Neural cell (in vitro differentiated cells): ENCODE data around the gene RAB17. TPM values are rescaled to one million over a fixed set of nuclear protein-coding genes. Genes with fewer than 3 reads are reported as not detected.

Experiments used
- H2AFZ ChIP-seq: fragments of 200-600, 300-800 bp; sonication (generic), shearing (Covaris generic); 2 replicates; pipeline ENCODE4 v1.6.0; 2014; ENCODE audit warnings: low read depth, mild to moderate bottlenecking, antibody characterized with exemption, low read length, moderate library complexity
- H3F3A ChIP-seq: fragments of 200-600 bp; shearing (Covaris generic); 2 replicates; pipeline ENCODE4 v1.6.1; 2016; ENCODE audit warnings: mild to moderate bottlenecking, moderate library complexity, mixed read lengths, antibody characterized with exemption, low read length; ENCODE audit not compliant: insufficient read depth, poor library complexity, severe bottlenecking
- H3K27ac ChIP-seq: fragments of 200-600, 300-800 bp; sonication (generic), shearing (Covaris generic); 2 replicates; pipeline ENCODE4 v1.5.1; 2014; ENCODE audit warnings: mild to moderate bottlenecking, low read length, moderate library complexity
- H3K27me3 ChIP-seq: fragments of 300-800, 200-600 bp; sonication (generic), shearing (Covaris generic); 2 replicates; pipeline ENCODE4 v1.6.0; 2014; ENCODE audit warnings: mild to moderate bottlenecking, low read depth, low read length, moderate library complexity; ENCODE audit not compliant: insufficient read depth
- H3K36me3 ChIP-seq: fragments of 300-800, 200-600 bp; sonication (generic), shearing (Covaris generic); 2 replicates; pipeline ENCODE4 v1.5.1; 2014; ENCODE audit warnings: mild to moderate bottlenecking, antibody characterized with exemption, low read length, moderate library complexity; ENCODE audit not compliant: insufficient read depth
- H3K4me2 ChIP-seq: fragments of 300-800, 200-600 bp; sonication (generic), shearing (Covaris generic); 2 replicates; pipeline ENCODE4 v1.6.0; 2014; ENCODE audit warnings: mild to moderate bottlenecking, low read length
- H3K4me3 ChIP-seq: fragments of 300-800, 200-600 bp; sonication (generic), shearing (Covaris generic); 2 replicates; pipeline ENCODE4 v1.5.1; 2014; ENCODE audit warnings: mild to moderate bottlenecking, low read length, moderate library complexity
- H3K79me2 ChIP-seq: fragments of 200-600 bp; shearing (Covaris generic); replicated peaks from 2 replicates; pipeline ENCODE4 v1.6.0; 2014; ENCODE audit warnings: mild to moderate bottlenecking, low read length, moderate library complexity; ENCODE audit not compliant: insufficient read depth
- H3K9ac ChIP-seq: fragments of 300-800, 200-600 bp; sonication (generic), shearing (Covaris generic); 2 replicates; pipeline ENCODE4 v1.6.1; 2016; ENCODE audit warnings: mild to moderate bottlenecking, low read length, mixed read lengths
- H3K9me2 ChIP-seq: fragments of 200-600 bp; shearing (Covaris generic); 2 replicates; pipeline ENCODE4 v1.6.1; 2016; ENCODE audit warnings: mild to moderate bottlenecking, low read length, mixed read lengths; ENCODE audit not compliant: insufficient read depth
- H3K9me3 ChIP-seq: fragments of 200-600, 300-800 bp; sonication (generic), shearing (Covaris generic); 2 replicates; pipeline ENCODE4 v1.6.1; 2016; ENCODE audit warnings: mild to moderate bottlenecking, mixed run types, low read length, moderate library complexity, mixed read lengths
- H4K20me1 ChIP-seq: fragments of 200-600 bp; shearing (Covaris generic); 2 replicates; pipeline ENCODE4 v1.6.1; 2016; ENCODE audit warnings: mild to moderate bottlenecking, mixed run types; ENCODE audit not compliant: insufficient read depth
- CTCF ChIP-seq: fragments of 450-650 bp; IDR thresholded peaks from 2 replicates; pipeline ENCODE4 v1.5.1; 2014; ENCODE audit warnings: antibody characterized with exemption, mild to moderate bottlenecking, moderate library complexity; ENCODE audit not compliant: poor library complexity, severe bottlenecking
- EP300 ChIP-seq: fragments of 450-650 bp; conservative IDR thresholded peaks from 2 replicates; pipeline ENCODE4 v1.6.1; 2014; ENCODE audit warnings: antibody characterized with exemption, mild to moderate bottlenecking, moderate library complexity; ENCODE audit not compliant: poor library complexity, severe bottlenecking
- EZH2 ChIP-seq: fragments of 200-600, 300-800 bp; shearing (Covaris generic), sonication (generic); IDR thresholded peaks from 2 replicates; pipeline ENCODE4 v1.6.1; 2014; ENCODE audit warnings: antibody characterized with exemption, low read length, borderline replicate concordance, mild to moderate bottlenecking; ENCODE audit not compliant: insufficient read depth, poor library complexity, severe bottlenecking
- MXI1 ChIP-seq: fragments of 450-650 bp; conservative IDR thresholded peaks from 2 replicates; pipeline ENCODE4 v1.6.1; 2014; ENCODE audit warnings: antibody characterized with exemption, mild to moderate bottlenecking; ENCODE audit not compliant: poor library complexity, severe bottlenecking
- POLR2AphosphoS5 ChIP-seq: IDR thresholded peaks from 2 replicates; pipeline ENCODE4 v1.6.1; 2012
- RAD21 ChIP-seq: fragments of 450-650 bp; conservative IDR thresholded peaks from 2 replicates; pipeline ENCODE4 v1.6.1; 2014; ENCODE audit warnings: antibody characterized with exemption, mild to moderate bottlenecking, moderate library complexity
- SMC3 ChIP-seq: fragments of 450-650 bp; conservative IDR thresholded peaks from 2 replicates; pipeline ENCODE4 v1.6.1; 2014; ENCODE audit warnings: antibody characterized with exemption, mild to moderate bottlenecking, moderate library complexity; ENCODE audit not compliant: poor library complexity
- TAF1 ChIP-seq: IDR thresholded peaks from 2 replicates; pipeline ENCODE4 v1.6.1; 2012; ENCODE audit warnings: low read depth
- polyA plus RNA-seq: library from polyadenylated mRNA; depleted of rRNA; stranded (reverse); fragments of >200 nt; gene quantifications from 2 replicates; pipeline ENCODE4 v1.2.3, GENCODE V29; 2014
- TF ChIP-seq, protein P1 (sequence below): IDR thresholded peaks from 2 replicates; pipeline ENCODE4 v1.6.1; 2012; ENCODE audit warnings: borderline replicate concordance

The RAB17 gene
- polyA plus RNA-seq, 1 donor from 2014 or later: not detected

DNA sequence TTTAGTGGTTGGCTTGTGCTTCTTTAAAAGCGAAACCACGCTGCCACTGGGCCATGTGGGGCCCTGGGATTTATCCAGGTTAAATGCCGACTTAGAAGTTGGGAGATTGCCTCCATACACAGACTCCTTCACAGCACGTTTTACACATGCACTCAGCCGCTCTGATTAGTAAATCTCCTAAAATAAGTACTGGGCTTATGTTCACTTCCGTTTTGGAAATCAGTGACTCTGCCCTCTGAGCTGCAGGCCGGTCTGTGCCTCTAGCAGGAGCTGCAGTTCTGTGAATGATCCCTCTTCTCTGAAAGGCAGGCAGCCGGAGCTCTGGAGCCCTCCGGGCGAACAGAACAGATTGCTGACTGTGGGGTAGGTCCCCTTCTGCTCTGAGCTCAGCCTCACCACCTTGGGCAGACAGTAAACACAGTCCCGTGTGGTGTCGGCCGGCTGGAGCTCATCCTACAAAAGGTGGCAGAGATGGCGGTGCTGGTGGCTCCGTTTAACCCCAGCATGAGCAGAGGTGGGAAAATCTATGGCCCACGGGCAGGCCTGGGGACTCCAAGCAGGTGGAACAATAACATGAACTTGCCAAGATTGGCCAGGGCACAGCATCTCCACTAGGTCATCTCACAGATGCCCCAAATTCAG, 9.8 kb upstream of the RAB17 start:
- Histone ChIP-seq H2AFZ (no peak overlapping the region), H3K4me3 (no peak overlapping the region)

GRCh38 chr2:237599465-237600110, 9.1 kb upstream of the RAB17 start:
- Histone ChIP-seq H3K9me3 (no peaks in the 10 kb centered on the region), H3K79me2 (no peaks in the 10 kb centered on the region), H3K4me2 (no peak overlapping the region), H2AFZ (no peak overlapping the region), H3K27me3 (no peaks in the 10 kb centered on the region), H4K20me1 (no peaks in the 10 kb centered on the region), H3K9me2 (no peaks in the 10 kb centered on the region), H3F3A (no peaks in the 10 kb centered on the region), H3K4me3 (no peak overlapping the region), H3K27ac (no peak overlapping the region), H3K36me3 (no peaks in the 10 kb centered on the region), H3K9ac (no peak overlapping the region)
- TF ChIP-seq RAD21 (no peak), EZH2 (no peak), POLR2AphosphoS5 (no peak), TAF1 (no peak), CTCF (no peak), MXI1 (no peak)
- TF ChIP-seq, protein P1, sequence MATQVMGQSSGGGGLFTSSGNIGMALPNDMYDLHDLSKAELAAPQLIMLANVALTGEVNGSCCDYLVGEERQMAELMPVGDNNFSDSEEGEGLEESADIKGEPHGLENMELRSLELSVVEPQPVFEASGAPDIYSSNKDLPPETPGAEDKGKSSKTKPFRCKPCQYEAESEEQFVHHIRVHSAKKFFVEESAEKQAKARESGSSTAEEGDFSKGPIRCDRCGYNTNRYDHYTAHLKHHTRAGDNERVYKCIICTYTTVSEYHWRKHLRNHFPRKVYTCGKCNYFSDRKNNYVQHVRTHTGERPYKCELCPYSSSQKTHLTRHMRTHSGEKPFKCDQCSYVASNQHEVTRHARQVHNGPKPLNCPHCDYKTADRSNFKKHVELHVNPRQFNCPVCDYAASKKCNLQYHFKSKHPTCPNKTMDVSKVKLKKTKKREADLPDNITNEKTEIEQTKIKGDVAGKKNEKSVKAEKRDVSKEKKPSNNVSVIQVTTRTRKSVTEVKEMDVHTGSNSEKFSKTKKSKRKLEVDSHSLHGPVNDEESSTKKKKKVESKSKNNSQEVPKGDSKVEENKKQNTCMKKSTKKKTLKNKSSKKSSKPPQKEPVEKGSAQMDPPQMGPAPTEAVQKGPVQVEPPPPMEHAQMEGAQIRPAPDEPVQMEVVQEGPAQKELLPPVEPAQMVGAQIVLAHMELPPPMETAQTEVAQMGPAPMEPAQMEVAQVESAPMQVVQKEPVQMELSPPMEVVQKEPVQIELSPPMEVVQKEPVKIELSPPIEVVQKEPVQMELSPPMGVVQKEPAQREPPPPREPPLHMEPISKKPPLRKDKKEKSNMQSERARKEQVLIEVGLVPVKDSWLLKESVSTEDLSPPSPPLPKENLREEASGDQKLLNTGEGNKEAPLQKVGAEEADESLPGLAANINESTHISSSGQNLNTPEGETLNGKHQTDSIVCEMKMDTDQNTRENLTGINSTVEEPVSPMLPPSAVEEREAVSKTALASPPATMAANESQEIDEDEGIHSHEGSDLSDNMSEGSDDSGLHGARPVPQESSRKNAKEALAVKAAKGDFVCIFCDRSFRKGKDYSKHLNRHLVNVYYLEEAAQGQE: no peak

More for the DNA sequence above, 9.8 kb upstream of the RAB17 start:
- TF ChIP-seq CTCF: no peak
- TF ChIP-seq RAD21: no peak
- TF ChIP-seq EP300: no peak
- TF ChIP-seq SMC3: no peak
- TF ChIP-seq MXI1: no peak
- TF ChIP-seq, protein P1: no peak
- no peak for TF ChIP-seq EZH2
- TF ChIP-seq TAF1: no peak
- no peak for TF ChIP-seq POLR2AphosphoS5
- Histone ChIP-seq H3K9me3 (no peaks in the 10 kb centered on the region), H3K36me3 (no peaks in the 10 kb centered on the region), H3K27ac (no peak overlapping the region), H4K20me1 (no peaks in the 10 kb centered on the region), H3K9me2 (no peaks in the 10 kb centered on the region), H3F3A (no peaks in the 10 kb centered on the region), H3K9ac (no peak overlapping the region), H3K4me2 (no peak overlapping the region), H3K79me2 (no peaks in the 10 kb centered on the region), H3K27me3 (no peaks in the 10 kb centered on the region)
